SK-N-SH (cell line): ENCODE data around the gene GABRG3.

Source experiments
- MAX ChIP-seq: IDR thresholded peaks from 2 replicates; pipeline ENCODE4 v1.4.0; 2012; ENCODE audit warnings: low read depth
- TAF1 ChIP-seq: IDR thresholded peaks from 2 replicates; pipeline ENCODE4 v1.6.1; 2012; ENCODE audit warnings: low read depth, mild to moderate bottlenecking, low read length, moderate library complexity, borderline replicate concordance

GRCh38 chr15:27382361-27383025 lies 411.5 kb downstream of the GABRG3 start:
- TF ChIP-seq TAF1 (no peak), MAX (no peak)
